ENCODE measurements around the gene MAML2. TPM values are rescaled to one million over a fixed set of nuclear protein-coding genes. Genes with fewer than 3 reads are reported as not detected.

Gene MAML2
- total RNA-seq, 1 experiment from 2014 or later: 2.7 TPM

GRCh38 chr11:96056576-96056975 lies 286.4 kb downstream of the MAML2 start:
- H4K20me1 ChIP-seq (ENCODE audit: control insufficient read depth, insufficient read depth, insufficient read length): no peaks in the 10 kb centered on the region
- H3K4me2 ChIP-seq (ENCODE audit: insufficient read depth, insufficient read length, low read length): no peak overlapping the region
- H3K9me3 Mint-ChIP-seq: no peaks in the 10 kb centered on the region
- H3K4me1 ChIP-seq (ENCODE audit: insufficient read depth, low read length): peaks cover 2% of the 10 kb centered on the region; the same call in 1 of the 2 replicates
- H3K4ac ChIP-seq (ENCODE audit: low read depth, low read length): no peak overlapping the region
- no peak overlapping the region for H3K18ac ChIP-seq (ENCODE audit: insufficient read length, low read depth, low read length)
- H3K27me3 ChIP-seq (ENCODE audit: insufficient read depth, low read length): no peaks in the 10 kb centered on the region
- peaks cover 22 to 26% of the 10 kb centered on the region in 2 experiments for H3K4me1 Mint-ChIP-seq
- no peak overlapping the region for H3K27ac ChIP-seq (ENCODE audit: insufficient read length, low read depth, low read length)
- H2AFZ ChIP-seq (ENCODE audit: low read length): no peak overlapping the region
- DNase-seq: no peak
- no peaks in the 10 kb centered on the region for H3K27me3 Mint-ChIP-seq (ENCODE audit: low read depth)
- no peak overlapping the region for H4K8ac ChIP-seq (replicated peaks; ENCODE audit: insufficient read length, low read depth, low read length)
- no peak overlapping the region for H2BK12ac ChIP-seq (ENCODE audit: insufficient read length, low read depth, low read length)
- no peak overlapping the region for H2BK5ac ChIP-seq (ENCODE audit: insufficient read length, low read length)
- no peak overlapping the region for H2BK120ac ChIP-seq (ENCODE audit: low read depth, low read length, poor library complexity, severe bottlenecking)
- no peak overlapping the region for H2BK15ac ChIP-seq (ENCODE audit: low read depth, low read length)
- no peak overlapping the region for H3K14ac ChIP-seq (ENCODE audit: insufficient read depth, low read length)
- H3K79me1 ChIP-seq (ENCODE audit: insufficient read depth, low read depth, low read length, poor library complexity, severe bottlenecking): no peaks in the 10 kb centered on the region
- H3K56ac ChIP-seq (ENCODE audit: insufficient read length, low read depth, low read length): no peak overlapping the region
- H3K79me2 ChIP-seq (ENCODE audit: insufficient read depth, low read length): no peaks in the 10 kb centered on the region
- H3K36me3 Mint-ChIP-seq (ENCODE audit: insufficient read depth in 1 of 3, low read depth in 3 of 3): no peaks in the 10 kb centered on the region
- no peak for TF ChIP-seq CTCF (conservative IDR thresholded peaks at IDR 0.05)
- H3K4me3 Mint-ChIP-seq: no peak overlapping the region
- no peak overlapping the region for H4K91ac ChIP-seq (ENCODE audit: insufficient read length, low read depth, low read length)
- H3T11ph ChIP-seq (ENCODE audit: low read length): no peak overlapping the region
- H3K9ac ChIP-seq (ENCODE audit: extremely low read depth, insufficient read length, low read length): no peak overlapping the region
- no peak overlapping the region for H3K27ac Mint-ChIP-seq
- H3K9me3 ChIP-seq (ENCODE audit: control insufficient read depth, low read depth, low read length): no peaks in the 10 kb centered on the region
- WGBS (ENCODE audit: extremely low coverage, insufficient read length, low lambda C conversion rate): no CpG with 5 or more reads among the region's 2 CpGs
- no peak overlapping the region for H2AK5ac ChIP-seq (ENCODE audit: insufficient read length, low read length)
- H3K23me2 ChIP-seq (ENCODE audit: insufficient read length, low read depth, low read length, poor library complexity, severe bottlenecking): no peaks in the 10 kb centered on the region
- H3K23ac ChIP-seq (ENCODE audit: insufficient read length, low read depth, low read length): no peak overlapping the region
- H4K5ac ChIP-seq (ENCODE audit: insufficient read length, low read depth, low read length): no peak overlapping the region
- H2BK20ac ChIP-seq (ENCODE audit: low read depth, low read length, poor library complexity, severe bottlenecking): no peak overlapping the region
